ENCODE results near the gene PI4K2A.

Gene PI4K2A

GRCh38 chr10:97667463-97667862 is 27.0 kb downstream of the PI4K2A start:
- Histone ChIP-seq H4K20me1 (ENCODE audit: low read depth, low read length) (no peaks in the 10 kb centered on the region), H3K4me3 (ENCODE audit: insufficient read depth, low read length, poor library complexity, severe bottlenecking) (no peak overlapping the region), H3K79me2 (ENCODE audit: insufficient read depth, low read length) (no peaks in the 10 kb centered on the region), H3K9me2 (replicated peaks; ENCODE audit: insufficient read depth, low read length) (no peaks in the 10 kb centered on the region), H3K4me2 (ENCODE audit: low read depth, low read length, poor library complexity, severe bottlenecking) (no peak overlapping the region), H3K27me3 (ENCODE audit: low read length) (no peaks in the 10 kb centered on the region), H2AFZ (ENCODE audit: low read depth, low read length, severe bottlenecking) (no peak overlapping the region), H3K27ac (ENCODE audit: low read depth, low read length) (no peak overlapping the region), H3K9me3 (ENCODE audit: insufficient read depth, low read length) (no peaks in the 10 kb centered on the region), H3K36me3 (ENCODE audit: low read length) (peaks cover 3% of the 10 kb centered on the region; the same call in 1 of the 2 replicates), H3F3A (ENCODE audit: insufficient read depth) (no peaks in the 10 kb centered on the region), H3K9ac (ENCODE audit: low read length) (no peak overlapping the region)
- TF ChIP-seq EZH2phosphoT487 (conservative IDR thresholded peaks at IDR 0.05; ENCODE audit: low read length), result no peak
- TF ChIP-seq, protein P1, sequence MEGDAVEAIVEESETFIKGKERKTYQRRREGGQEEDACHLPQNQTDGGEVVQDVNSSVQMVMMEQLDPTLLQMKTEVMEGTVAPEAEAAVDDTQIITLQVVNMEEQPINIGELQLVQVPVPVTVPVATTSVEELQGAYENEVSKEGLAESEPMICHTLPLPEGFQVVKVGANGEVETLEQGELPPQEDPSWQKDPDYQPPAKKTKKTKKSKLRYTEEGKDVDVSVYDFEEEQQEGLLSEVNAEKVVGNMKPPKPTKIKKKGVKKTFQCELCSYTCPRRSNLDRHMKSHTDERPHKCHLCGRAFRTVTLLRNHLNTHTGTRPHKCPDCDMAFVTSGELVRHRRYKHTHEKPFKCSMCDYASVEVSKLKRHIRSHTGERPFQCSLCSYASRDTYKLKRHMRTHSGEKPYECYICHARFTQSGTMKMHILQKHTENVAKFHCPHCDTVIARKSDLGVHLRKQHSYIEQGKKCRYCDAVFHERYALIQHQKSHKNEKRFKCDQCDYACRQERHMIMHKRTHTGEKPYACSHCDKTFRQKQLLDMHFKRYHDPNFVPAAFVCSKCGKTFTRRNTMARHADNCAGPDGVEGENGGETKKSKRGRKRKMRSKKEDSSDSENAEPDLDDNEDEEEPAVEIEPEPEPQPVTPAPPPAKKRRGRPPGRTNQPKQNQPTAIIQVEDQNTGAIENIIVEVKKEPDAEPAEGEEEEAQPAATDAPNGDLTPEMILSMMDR (IDR thresholded peaks at IDR 0.05; ENCODE audit: insufficient read depth, low read length, poor library complexity, severe bottlenecking), result no peak

GRCh38 chr10:97669571-97669970 is 29.1 kb downstream of the PI4K2A start:
- Histone ChIP-seq H3K36me3 (ENCODE audit: low read length) (peaks cover 3% of the 10 kb centered on the region; the same call in 1 of the 2 replicates), H3K27me3 (ENCODE audit: low read length) (no peaks in the 10 kb centered on the region), H3K4me2 (ENCODE audit: low read depth, low read length, poor library complexity, severe bottlenecking) (no peak overlapping the region), H3K9me3 (ENCODE audit: insufficient read depth, low read length) (no peaks in the 10 kb centered on the region), H3K4me3 (ENCODE audit: insufficient read depth, low read length, poor library complexity, severe bottlenecking) (no peak overlapping the region), H3K27ac (ENCODE audit: low read depth, low read length) (no peak overlapping the region), H3K79me2 (ENCODE audit: insufficient read depth, low read length) (no peaks in the 10 kb centered on the region), H2AFZ (ENCODE audit: low read depth, low read length, severe bottlenecking) (no peak overlapping the region), H3K9me2 (replicated peaks; ENCODE audit: insufficient read depth, low read length) (no peaks in the 10 kb centered on the region), H3K9ac (ENCODE audit: low read length) (no peak overlapping the region), H3F3A (ENCODE audit: insufficient read depth) (no peaks in the 10 kb centered on the region), H4K20me1 (ENCODE audit: low read depth, low read length) (no peaks in the 10 kb centered on the region)
- no peak for TF ChIP-seq EZH2phosphoT487 (conservative IDR thresholded peaks at IDR 0.05; ENCODE audit: low read length)
- TF ChIP-seq, protein P1 (IDR thresholded peaks at IDR 0.05; ENCODE audit: insufficient read depth, low read length, poor library complexity, severe bottlenecking), result no peak

GRCh38 chr10:97673736-97674525 is 33.5 kb downstream of the PI4K2A start:
- no peaks in the 10 kb centered on the region for H3K9me3 ChIP-seq (ENCODE audit: insufficient read depth, low read length)
- H4K20me1 ChIP-seq (ENCODE audit: low read depth, low read length), result no peaks in the 10 kb centered on the region
- no peak overlapping the region for H2AFZ ChIP-seq (ENCODE audit: low read depth, low read length, severe bottlenecking)
- no peak for TF ChIP-seq EZH2phosphoT487 (conservative IDR thresholded peaks at IDR 0.05; ENCODE audit: low read length)
- TF ChIP-seq, protein P1 (IDR thresholded peaks at IDR 0.05; ENCODE audit: insufficient read depth, low read length, poor library complexity, severe bottlenecking), result no peak
- H3K4me2 ChIP-seq (ENCODE audit: low read depth, low read length, poor library complexity, severe bottlenecking), result no peak overlapping the region
- no peak overlapping the region for H3K27ac ChIP-seq (ENCODE audit: low read depth, low read length)
- H3K4me3 ChIP-seq (ENCODE audit: insufficient read depth, low read length, poor library complexity, severe bottlenecking), result no peak overlapping the region
- H3F3A ChIP-seq (ENCODE audit: insufficient read depth), result no peaks in the 10 kb centered on the region
- H3K36me3 ChIP-seq (ENCODE audit: low read length), result peaks cover 3% of the 10 kb centered on the region; the same call in 1 of the 2 replicates
- no peaks in the 10 kb centered on the region for H3K79me2 ChIP-seq (ENCODE audit: insufficient read depth, low read length)
- no peak overlapping the region for H3K9ac ChIP-seq (ENCODE audit: low read length)
- no peaks in the 10 kb centered on the region for H3K9me2 ChIP-seq (replicated peaks; ENCODE audit: insufficient read depth, low read length)
- no peaks in the 10 kb centered on the region for H3K27me3 ChIP-seq (ENCODE audit: low read length)
